ENCODE measurements around the gene ZNF813.

GRCh38 chr19:53536225-53536548 lies 68.7 kb downstream of the ZNF813 start:
- TF ChIP-seq EZH2 (IDR thresholded peaks at IDR 0.05; ENCODE audit: borderline replicate concordance, low read length), result no peak
- TF ChIP-seq CTCF (conservative IDR thresholded peaks at IDR 0.05 in 1 of 2, IDR thresholded peaks at IDR 0.05 in 1 of 2; ENCODE audit: extremely low read depth in 1 of 2, insufficient read depth in 1 of 2, low read depth in 1 of 2, low read length in 2 of 2), result no peak
